H9 (cell line): Measurements from ENCODE around the gene MAST4. TPM values are rescaled to one million over a fixed set of nuclear protein-coding genes. Genes with fewer than 3 reads are reported as not detected.

ENCODE experiments used
- DNase-seq: peaks from one replicate; pipeline ENCODE4 v3.0.0-alpha.2; 2017
- H2AFZ ChIP-seq: one replicate; pipeline ENCODE4 v1.6.1; 2013; ENCODE audit warnings: mild to moderate bottlenecking, low read length, control low read depth, moderate library complexity
- H2AK5ac ChIP-seq: 2 replicates; pipeline ENCODE4 v1.6.1; 2013; ENCODE audit warnings: low read length, control low read depth, mixed read lengths; ENCODE audit not compliant: insufficient read length
- H2BK120ac ChIP-seq: one replicate; pipeline ENCODE4 v1.6.1; 2013; ENCODE audit warnings: low read depth, mild to moderate bottlenecking, low read length, control low read depth, inconsistent platforms; ENCODE audit not compliant: poor library complexity, severe bottlenecking
- H2BK12ac ChIP-seq: 2 replicates; pipeline ENCODE4 v1.6.1; 2013; ENCODE audit warnings: low read length, control low read depth, mixed read lengths, low read depth; ENCODE audit not compliant: insufficient read length
- H2BK15ac ChIP-seq: 2 replicates; pipeline ENCODE4 v1.6.1; 2013; ENCODE audit warnings: low read depth, low read length, control low read depth
- H2BK20ac ChIP-seq: one replicate; pipeline ENCODE4 v1.6.1; 2013; ENCODE audit warnings: low read depth, mild to moderate bottlenecking, low read length, control low read depth, inconsistent platforms; ENCODE audit not compliant: poor library complexity, severe bottlenecking
- H2BK5ac ChIP-seq: 2 replicates; pipeline ENCODE4 v1.6.1; 2013; ENCODE audit warnings: low read length, control low read depth, mixed read lengths; ENCODE audit not compliant: insufficient read length
- H3K14ac ChIP-seq: 2 replicates; pipeline ENCODE4 v1.6.1; 2013; ENCODE audit warnings: low read length, control low read depth; ENCODE audit not compliant: insufficient read depth
- H3K18ac ChIP-seq: 2 replicates; pipeline ENCODE4 v1.6.1; 2013; ENCODE audit warnings: low read depth, mild to moderate bottlenecking, mixed read lengths, low read length, control low read depth; ENCODE audit not compliant: insufficient read length
- H3K23ac ChIP-seq: 2 replicates; pipeline ENCODE4 v1.6.1; 2013; ENCODE audit warnings: low read length, control low read depth, mixed read lengths, low read depth; ENCODE audit not compliant: insufficient read length
- H3K23me2 ChIP-seq: 2 replicates; pipeline ENCODE4 v1.6.1; 2013; ENCODE audit warnings: low read depth, mild to moderate bottlenecking, mixed read lengths, low read length, control low read depth; ENCODE audit not compliant: insufficient read length, poor library complexity, severe bottlenecking
- H3K27ac ChIP-seq: 2 replicates; pipeline ENCODE4 v1.5.1; 2013; ENCODE audit warnings: low read length, control low read depth, mixed read lengths, low read depth; ENCODE audit not compliant: insufficient read length
- H3K27me3 ChIP-seq: 2 replicates; pipeline ENCODE4 v1.6.1; 2013; ENCODE audit warnings: low read length, control low read depth, inconsistent platforms; ENCODE audit not compliant: insufficient read depth
- H3K4ac ChIP-seq: 2 replicates; pipeline ENCODE4 v1.6.1; 2013; ENCODE audit warnings: low read depth, mild to moderate bottlenecking, control low read depth, inconsistent platforms, low read length, moderate library complexity
- H3K4me1 ChIP-seq: 2 replicates; pipeline ENCODE4 v1.6.1; 2013; ENCODE audit warnings: low read length, control low read depth, inconsistent platforms; ENCODE audit not compliant: insufficient read depth
- H3K4me2 ChIP-seq: 2 replicates; pipeline ENCODE4 v1.6.1; 2013; ENCODE audit warnings: low read length, control low read depth, mixed read lengths; ENCODE audit not compliant: insufficient read length, insufficient read depth
- H3K56ac ChIP-seq: 2 replicates; pipeline ENCODE4 v1.6.1; 2013; ENCODE audit warnings: low read depth, mild to moderate bottlenecking, mixed read lengths, low read length, control low read depth; ENCODE audit not compliant: insufficient read length
- H3K79me1 ChIP-seq: 2 replicates; pipeline ENCODE4 v1.6.1; 2013; ENCODE audit warnings: low read depth, mild to moderate bottlenecking, moderate library complexity, low read length, control low read depth, inconsistent platforms; ENCODE audit not compliant: insufficient read depth, poor library complexity, severe bottlenecking
- H3K79me2 ChIP-seq: 2 replicates; pipeline ENCODE4 v1.6.1; 2013; ENCODE audit warnings: low read length, control low read depth, inconsistent platforms; ENCODE audit not compliant: insufficient read depth
- H3K9ac ChIP-seq: 2 replicates; pipeline ENCODE4 v1.6.1; 2013; ENCODE audit warnings: low read length, control low read depth, mixed read lengths; ENCODE audit not compliant: insufficient read length; ENCODE audit errors: extremely low read depth
- H3K9me3 ChIP-seq: one replicate; pipeline ENCODE4 v1.6.1; 2013; ENCODE audit warnings: low read depth, low read length, inconsistent platforms; ENCODE audit not compliant: control insufficient read depth
- H3T11ph ChIP-seq: one replicate; pipeline ENCODE4 v1.6.1; 2013; ENCODE audit warnings: mild to moderate bottlenecking, low read length, control low read depth, inconsistent platforms
- H4K20me1 ChIP-seq: one replicate; pipeline ENCODE4 v1.6.1; 2013; ENCODE audit not compliant: control insufficient read depth, insufficient read length, insufficient read depth
- H4K5ac ChIP-seq: 2 replicates; pipeline ENCODE4 v1.6.1; 2013; ENCODE audit warnings: low read depth, mild to moderate bottlenecking, mixed read lengths, low read length, control low read depth; ENCODE audit not compliant: insufficient read length
- H4K8ac ChIP-seq: replicated peaks from 2 replicates; pipeline ENCODE4 v1.6.1; 2013; ENCODE audit warnings: low read length, control low read depth, mixed read lengths, low read depth; ENCODE audit not compliant: insufficient read length
- H4K91ac ChIP-seq: 2 replicates; pipeline ENCODE4 v1.6.1; 2013; ENCODE audit warnings: low read depth, mild to moderate bottlenecking, moderate library complexity, mixed read lengths, low read length, control low read depth; ENCODE audit not compliant: insufficient read length
- H3K27ac Mint-ChIP-seq, 3 experiments: 2 replicates in 2 of 3; 3 replicates in 1 of 3; pipeline ENCODE4 v1.8.0; 2020 to 2021; ENCODE audit warnings: mixed read lengths in 3 of 3, mild to moderate bottlenecking in 1 of 3, moderate library complexity in 1 of 3
- H3K27me3 Mint-ChIP-seq: 2 replicates; pipeline ENCODE4 v1.8.0; 2021; ENCODE audit warnings: low read depth, mild to moderate bottlenecking, moderate library complexity, mixed read lengths
- H3K36me3 Mint-ChIP-seq, 3 experiments: 2 replicates in 2 of 3; 3 replicates in 1 of 3; pipeline ENCODE4 v1.8.0; 2020 to 2021; ENCODE audit warnings: low read depth in 3 of 3, mixed read lengths in 3 of 3; ENCODE audit not compliant: insufficient read depth in 1 of 3
- H3K4me1 Mint-ChIP-seq, 2 experiments: 2 replicates each; pipeline ENCODE4 v1.8.0; 2020; ENCODE audit warnings: mixed read lengths in 2 of 2
- H3K4me3 Mint-ChIP-seq, 2 experiments: 2 replicates in 1 of 2; 3 replicates in 1 of 2; pipeline ENCODE4 v1.8.0; 2020 to 2021; ENCODE audit warnings: mild to moderate bottlenecking in 2 of 2, mixed read lengths in 2 of 2, moderate library complexity in 1 of 2
- H3K9me3 Mint-ChIP-seq, 2 experiments: 2 replicates in 1 of 2; 3 replicates in 1 of 2; pipeline ENCODE4 v1.8.0; 2020; ENCODE audit warnings: mild to moderate bottlenecking in 2 of 2, mixed read lengths in 2 of 2, moderate library complexity in 1 of 2
- CTCF ChIP-seq: fragments of 200-600 bp; sonication (generic); conservative IDR thresholded peaks from 3 replicates; pipeline ENCODE4 v1.8.0; 2021; ENCODE audit warnings: antibody characterized with exemption, mild to moderate bottlenecking
- WGBS: extraction: QIAGEN DNeasy Blood & Tissue Kit; methylation state at CpG from one replicate; pipeline ENCODE4 v1.1.7; 2013; ENCODE audit warnings: missing lambda C conversion rate, low lambda C conversion rate, mixed read lengths; ENCODE audit not compliant: insufficient read length; ENCODE audit errors: extremely low coverage; 5-methylcytosine and 5-hydroxymethylcytosine counted together
- total RNA-seq: library from RNA; stranded (reverse); gene quantifications from 2 replicates; pipeline ENCODE4 v1.2.1, GENCODE V29; 2021

MAST4 gene
- total RNA-seq, 1 experiment from 2014 or later, result 3.7 TPM

DNA sequence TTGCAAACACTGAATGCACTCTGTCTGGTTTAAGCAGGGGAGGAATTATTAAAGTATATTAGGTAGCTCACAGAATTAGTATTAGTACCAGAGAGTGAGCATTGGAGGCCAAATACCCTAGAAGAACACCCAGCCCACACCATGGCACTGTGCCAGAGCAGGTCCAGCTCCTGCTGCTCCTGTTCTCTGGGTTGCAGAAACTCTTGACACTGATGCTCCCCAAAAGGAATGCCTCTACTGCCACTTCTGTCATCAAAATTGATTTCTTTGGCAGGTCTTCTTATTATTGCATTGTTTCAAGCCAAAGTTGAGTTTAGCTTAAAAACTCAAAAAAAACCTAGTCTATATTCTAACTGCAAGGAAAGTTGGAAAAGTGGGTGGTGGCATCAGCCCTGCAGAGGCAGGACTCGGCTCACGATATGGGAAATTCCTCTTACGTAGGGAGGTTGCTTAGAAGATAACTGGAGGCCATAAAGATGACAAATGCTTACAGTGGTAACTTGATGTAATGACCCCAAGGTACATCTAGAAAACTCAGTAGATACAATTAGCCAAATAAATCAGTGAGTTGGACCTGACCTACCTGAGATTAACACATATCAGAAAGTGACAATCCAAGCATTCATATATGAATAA is 477.0 kb downstream of the MAST4 start:
- Histone ChIP-seq H3K23ac (no peak overlapping the region), H3K9ac (no peak overlapping the region), H3K27ac (no peak overlapping the region), H2BK20ac (no peak overlapping the region), H3K27me3 (no peaks in the 10 kb centered on the region), H2AFZ (no peak overlapping the region), H2BK5ac (no peak overlapping the region), H3K18ac (no peak overlapping the region), H3K9me3 (no peaks in the 10 kb centered on the region), H4K20me1 (no peaks in the 10 kb centered on the region), H3K4me1 (peaks cover 5% of the 10 kb centered on the region; the same call in 1 of the 2 replicates), H3K56ac (no peak overlapping the region), H3K4me2 (no peak overlapping the region), H2BK120ac (no peak overlapping the region), H2AK5ac (no peak overlapping the region), H3K79me1 (no peaks in the 10 kb centered on the region), H3K4ac (no peak overlapping the region), H2BK15ac (no peak overlapping the region), H3K79me2 (no peaks in the 10 kb centered on the region), H3T11ph (no peak overlapping the region), H3K14ac (no peak overlapping the region), H4K91ac (no peak overlapping the region), H2BK12ac (no peak overlapping the region), H3K23me2 (no peaks in the 10 kb centered on the region), H4K5ac (no peak overlapping the region), H4K8ac (no peak overlapping the region)
- peaks cover 7 to 15% of the 10 kb centered on the region in 2 experiments for H3K4me1 Mint-ChIP-seq
- H3K27me3 Mint-ChIP-seq, result no peaks in the 10 kb centered on the region
- WGBS, result no CpG with 5 or more reads among the region's 3 CpGs
- TF ChIP-seq CTCF, result no peak
- H3K4me3 Mint-ChIP-seq, result no peak overlapping the region
- no peak for DNase-seq
- H3K9me3 Mint-ChIP-seq, result no peaks in the 10 kb centered on the region
- H3K27ac Mint-ChIP-seq, result no peak overlapping the region
- H3K36me3 Mint-ChIP-seq, result no peaks in the 10 kb centered on the region
